SK-N-SH (cell line): ENCODE data around the gene AGAP2. TPM values are rescaled to one million over a fixed set of nuclear protein-coding genes. Genes with fewer than 3 reads are reported as not detected.

Experiments
- CTCF ChIA-PET: fragments of 300-600, 350-600 bp; formaldehyde crosslinking; extraction: SDS; loops from one replicate; lab custom pipeline; 2021; lab: Yijun Ruan, JAX
- POLR2A ChIA-PET: fragments of 350-600 bp; sonication (Branson Sonifier 250); formaldehyde crosslinking; extraction: SDS; loops from one replicate; lab custom pipeline; 2020; ENCODE audit warnings: antibody characterized with exemption, inconsistent platforms; lab: Yijun Ruan, JAX
- DNase-seq: peaks from one replicate; pipeline ENCODE4 v3.0.0; 2012
- H2AFZ ChIP-seq: fragments of 200-600 bp; sonication (generic); 2 replicates; pipeline ENCODE4 v1.8.1; 2016; ENCODE audit warnings: antibody characterized with exemption, mild to moderate bottlenecking, low read depth
- H3F3A ChIP-seq: fragments of 200-600 bp; sonication (generic); replicated peaks from 2 replicates; pipeline ENCODE3; 2016; ENCODE audit warnings: antibody characterized with exemption, mild to moderate bottlenecking; ENCODE audit not compliant: insufficient read depth
- H3K27ac ChIP-seq, 2 experiments: fragments of 200-500 bp in 1 of 2; fragments of 200-600 bp in 1 of 2; sonication (Bioruptor generic) in 1 of 2; sonication (generic), shearing (Covaris generic) in 1 of 2; 2 replicates each; pipeline versions ENCODE4 v1.5.1 to v1.6.1; 2014 to 2016; ENCODE audit warnings: low read depth in 2 of 2, inconsistent platforms in 1 of 2, low read length in 1 of 2, mild to moderate bottlenecking in 1 of 2, mixed read lengths in 1 of 2
- H3K27me3 ChIP-seq: fragments of 200-600 bp; sonication (generic), shearing (Covaris generic); 2 replicates; pipeline ENCODE4 v1.6.1; 2016; ENCODE audit warnings: mixed run types; ENCODE audit not compliant: insufficient read depth
- H3K36me3 ChIP-seq, 2 experiments: fragments of 200-500 bp in 1 of 2; fragments of 200-600 bp in 1 of 2; sonication (Bioruptor generic) in 1 of 2; sonication (generic) in 1 of 2; replicated peaks in 1 of 2; 2 replicates each; pipeline versions ENCODE3 to v1.5.1; 2014 to 2016; ENCODE audit warnings: low read length in 1 of 2, mild to moderate bottlenecking in 1 of 2; ENCODE audit not compliant: insufficient read depth in 2 of 2, control insufficient read depth in 1 of 2
- H3K4me1 ChIP-seq, 2 experiments: fragments of 200-500 bp in 1 of 2; fragments of 200-600 bp in 1 of 2; sonication (Bioruptor generic) in 1 of 2; sonication (generic), shearing (Covaris generic) in 1 of 2; 2 replicates each; pipeline versions ENCODE4 v1.5.1 to v1.6.1; 2014 to 2016; ENCODE audit warnings: low read depth in 1 of 2, low read length in 1 of 2, mixed run types in 1 of 2; ENCODE audit not compliant: insufficient read depth in 2 of 2, control insufficient read depth in 1 of 2
- H3K4me2 ChIP-seq: fragments of 200-600 bp; sonication (generic), shearing (Covaris generic); 2 replicates; pipeline ENCODE4 v1.6.1; 2017; ENCODE audit warnings: mixed run types
- H3K4me3 ChIP-seq, 2 experiments: fragments of 200-500 bp in 1 of 2; fragments of 200-600 bp in 1 of 2; sonication (Bioruptor generic) in 1 of 2; sonication (generic), shearing (Covaris generic) in 1 of 2; 2 replicates each; pipeline versions ENCODE4 v1.5.1 to v1.8.1; 2014 to 2016; ENCODE audit warnings: low read depth in 2 of 2, inconsistent platforms in 1 of 2, low read length in 1 of 2, mild to moderate bottlenecking in 1 of 2, mixed read lengths in 1 of 2, moderate library complexity in 1 of 2
- H3K79me2 ChIP-seq: fragments of 200-600 bp; sonication (generic); 2 replicates; pipeline ENCODE4 v1.8.1; 2017; ENCODE audit warnings: mild to moderate bottlenecking; ENCODE audit not compliant: insufficient read depth
- H3K9ac ChIP-seq: fragments of 200-600 bp; sonication (generic); 2 replicates; pipeline ENCODE4 v1.6.1; 2017; ENCODE audit warnings: mixed run types
- H3K9me2 ChIP-seq: fragments of 200-600 bp; sonication (generic); 2 replicates; pipeline ENCODE4 v1.6.1; 2017; ENCODE audit warnings: mixed run types
- H3K9me3 ChIP-seq: fragments of 200-600 bp; sonication (generic); 2 replicates; pipeline ENCODE4 v1.6.1; 2017; ENCODE audit warnings: mixed run types, mild to moderate bottlenecking, moderate library complexity
- H4K20me1 ChIP-seq: fragments of 200-600 bp; sonication (generic); 2 replicates; pipeline ENCODE4 v1.6.1; 2017; ENCODE audit warnings: mild to moderate bottlenecking, mixed run types; ENCODE audit not compliant: insufficient read depth
- CTCF ChIP-seq: fragments of 200-600 bp; sonication (generic); IDR thresholded peaks from 2 replicates; pipeline ENCODE4 v1.6.1; 2017; ENCODE audit warnings: antibody characterized with exemption, mild to moderate bottlenecking, moderate library complexity
- ELF1 ChIP-seq: IDR thresholded peaks from 2 replicates; pipeline ENCODE4 v1.4.0; 2012
- EP300 ChIP-seq, 2 experiments: IDR thresholded peaks; 2 replicates each; pipeline versions ENCODE4 v1.4.0 to v1.6.1; 2012; ENCODE audit warnings: borderline replicate concordance in 1 of 2, low read depth in 1 of 2, low read length in 1 of 2
- FOXJ3 ChIP-seq: sonication (generic); formaldehyde crosslinking; IDR thresholded peaks from 2 replicates; pipeline ENCODE4 v1.5.1; 2020; ENCODE audit warnings: mild to moderate bottlenecking, missing genetic modification reagents
- GATA2 ChIP-seq: sonication (generic); formaldehyde crosslinking; IDR thresholded peaks from 2 replicates; pipeline ENCODE4 v1.5.0; 2020; ENCODE audit warnings: mild to moderate bottlenecking, missing genetic modification reagents
- IRF3 ChIP-seq: fragments of 150-350 bp; IDR thresholded peaks from 2 replicates; pipeline ENCODE4 v1.6.1; 2016; ENCODE audit warnings: mild to moderate bottlenecking, low read depth, low read length
- JUND ChIP-seq: IDR thresholded peaks from 2 replicates; pipeline ENCODE4 v1.4.0; 2012
- MXI1 ChIP-seq: IDR thresholded peaks from 2 replicates; pipeline ENCODE4 v1.6.1; 2012; ENCODE audit warnings: mild to moderate bottlenecking, low read depth, low read length, improper control_type of control experiment
- RAD21 ChIP-seq: IDR thresholded peaks from 2 replicates; pipeline ENCODE4 v1.6.1; 2012; ENCODE audit warnings: mild to moderate bottlenecking, low read length
- RCOR1 ChIP-seq: fragments of 150-350 bp; IDR thresholded peaks from 2 replicates; pipeline ENCODE4 v1.6.1; 2017; ENCODE audit warnings: antibody characterized with exemption, low read length
- SIN3A ChIP-seq: IDR thresholded peaks from 2 replicates; pipeline ENCODE4 v1.6.1; 2012; ENCODE audit warnings: low read depth, mild to moderate bottlenecking, low read length, moderate library complexity, borderline replicate concordance
- TAF1 ChIP-seq: IDR thresholded peaks from 2 replicates; pipeline ENCODE4 v1.6.1; 2012; ENCODE audit warnings: low read depth, mild to moderate bottlenecking, low read length, moderate library complexity, borderline replicate concordance
- TCF12 ChIP-seq: IDR thresholded peaks from 2 replicates; pipeline ENCODE4 v1.4.0; 2012
- TEAD4 ChIP-seq: IDR thresholded peaks from 2 replicates; pipeline ENCODE4 v1.4.0; 2012; ENCODE audit warnings: mild to moderate bottlenecking, borderline replicate concordance; ENCODE audit not compliant: insufficient read depth
- WGBS: methylation state at CpG from one replicate; pipeline ENCODE4 v1.1.6; 2017; ENCODE audit warnings: low lambda C conversion rate; 5-methylcytosine and 5-hydroxymethylcytosine counted together
- polyA plus RNA-seq, 3 experiments: library from polyadenylated mRNA; depleted of rRNA; stranded (reverse); fragments of >200 nt; gene quantifications; 2 replicates each; pipeline ENCODE4 v1.2.3, GENCODE V29; 2012

Gene AGAP2
- polyA plus RNA-seq, 1 of the 3 experiments (the other 2 are of a cell fraction) = 5.2 TPM

- Histone ChIP-seq H3K9ac (no peak overlapping the region), H3K4me1 (peaks cover 0 to 7% of the 10 kb centered on the region in 2 experiments; a peak in 2 of 4 replicates), H3K9me3 (peaks cover 5% of the 10 kb centered on the region; the same call in 1 of the 2 replicates), H3K27ac (no peak overlapping the region), H3K36me3 (peaks cover 20 to 36% of the 10 kb centered on the region in 2 experiments), H4K20me1 (no peaks in the 10 kb centered on the region), H3F3A (peaks cover 2% of the 10 kb centered on the region), H2AFZ (no peak overlapping the region), H3K4me3 (no peak overlapping the region), H3K9me2 (no peaks in the 10 kb centered on the region), H3K4me2 (no peak overlapping the region), H3K79me2 (peaks cover 14% of the 10 kb centered on the region; the same call in 1 of the 2 replicates), H3K27me3 (no peaks in the 10 kb centered on the region)
- WGBS = 96% methylated on average over 3 of the region's 3 CpGs
- TF ChIP-seq GATA2 = no peak
- no peak for TF ChIP-seq TEAD4
- TF ChIP-seq RAD21 = no peak
- no peak for TF ChIP-seq MXI1
- no peak for TF ChIP-seq IRF3
- no peak for TF ChIP-seq JUND
- no peak for TF ChIP-seq FOXJ3
- TF ChIP-seq TCF12 = no peak
- TF ChIP-seq EP300 (IDR thresholded peaks at IDR 0.05; ENCODE audit: borderline replicate concordance in 1 of 2, low read depth in 1 of 2, low read length in 1 of 2) = no peak
- TF ChIP-seq RCOR1 = no peak
- TF ChIP-seq SIN3A = no peak
- no peak for DNase-seq
- ChIA-PET POLR2A (no interaction called here), CTCF (interaction anchor here (1.7 kb wide), 1 partner anchor 65 kb away, joined by 3 read pairs; the partner anchor contains the start of gene B4GALNT1)
Observed at GRCh38 chr12:57698414-57698813, 40.1 kb downstream of the AGAP2 start.

GRCh38 chr12:57697076-57697475 lies 41.5 kb downstream of the AGAP2 start:
- peaks cover 0 to 7% of the 10 kb centered on the region in 2 experiments; a peak in 2 of 4 replicates for H3K4me1 ChIP-seq
- H3K9me2 ChIP-seq = no peaks in the 10 kb centered on the region
- H4K20me1 ChIP-seq = no peaks in the 10 kb centered on the region
- peaks cover 8% of the 10 kb centered on the region for H3F3A ChIP-seq
- no peak for DNase-seq
- H3K4me3 ChIP-seq = no peak overlapping the region
- no peak overlapping the region for H2AFZ ChIP-seq
- ChIA-PET POLR2A (no interaction called here), CTCF (no interaction called here)
- no peak for TF ChIP-seq TEAD4
- TF ChIP-seq CTCF = no peak
- no peak for TF ChIP-seq ELF1
- no peak for TF ChIP-seq TAF1
- TF ChIP-seq IRF3 = no peak
- no peak overlapping the region for H3K27ac ChIP-seq
- no peak overlapping the region for H3K4me2 ChIP-seq
- no peak overlapping the region for H3K9ac ChIP-seq
- H3K36me3 ChIP-seq = peaks cover 20 to 23% of the 10 kb centered on the region in 2 experiments
- peaks cover 14% of the 10 kb centered on the region; the same call in 1 of the 2 replicates for H3K79me2 ChIP-seq
- WGBS = 100% methylated on average over 1 of the region's 1 CpG
- no peaks in the 10 kb centered on the region for H3K27me3 ChIP-seq
- H3K9me3 ChIP-seq = no peaks in the 10 kb centered on the region
